ENCODE results near the gene TMEM184B.

TMEM184B gene

GRCh38 chr22:38295863-38296262, 23.1 kb upstream of the TMEM184B start:
- Histone ChIP-seq H3K36me3 (ENCODE audit: control insufficient read depth in 1 of 2, insufficient read depth in 2 of 2, low read length in 2 of 2) (peaks cover 39 to 87% of the 10 kb centered on the region in 2 donors), H3K27me3 (ENCODE audit: control insufficient read depth in 1 of 2, insufficient read depth in 2 of 2, low read length in 2 of 2) (no peaks in the 10 kb centered on the region), H3K9me3 (ENCODE audit: control insufficient read depth in 1 of 2, low read length in 2 of 2) (no peaks in the 10 kb centered on the region), H3K9ac (ENCODE audit: low read depth in 1 of 2, low read length in 2 of 2) (no peak overlapping the region), H3K4me1 (ENCODE audit: control insufficient read depth in 1 of 2, insufficient read depth in 2 of 2, low read length in 2 of 2) (peaks cover 7 to 8% of the 10 kb centered on the region in 2 donors), H3K4me3 (ENCODE audit: low read depth in 1 of 2, low read length in 2 of 2) (no peak overlapping the region), H3K27ac (ENCODE audit: low read depth, low read length) (no peak overlapping the region)

- Histone ChIP-seq H3K36me3 (ENCODE audit: control insufficient read depth in 1 of 2, insufficient read depth in 2 of 2, low read length in 2 of 2) (peaks cover 33 to 83% of the 10 kb centered on the region in 2 donors), H3K4me1 (ENCODE audit: control insufficient read depth in 1 of 2, insufficient read depth in 2 of 2, low read length in 2 of 2) (peaks cover 10 to 13% of the 10 kb centered on the region in 2 donors), H3K27ac (ENCODE audit: low read depth, low read length) (no peak overlapping the region), H3K4me3 (ENCODE audit: low read depth in 1 of 2, low read length in 2 of 2) (no peak overlapping the region), H3K27me3 (ENCODE audit: control insufficient read depth in 1 of 2, insufficient read depth in 2 of 2, low read length in 2 of 2) (no peaks in the 10 kb centered on the region), H3K9me3 (ENCODE audit: control insufficient read depth in 1 of 2, low read length in 2 of 2) (no peaks in the 10 kb centered on the region), H3K9ac (ENCODE audit: low read depth in 1 of 2, low read length in 2 of 2) (no peak overlapping the region)
Observed at GRCh38 chr22:38295339-38295738, 22.5 kb upstream of the TMEM184B start.

GRCh38 chr22:38294193-38294592, 21.4 kb upstream of the TMEM184B start:
- peaks cover 25 to 75% of the 10 kb centered on the region in 2 donors for H3K36me3 ChIP-seq (ENCODE audit: control insufficient read depth in 1 of 2, insufficient read depth in 2 of 2, low read length in 2 of 2)
- H3K27me3 ChIP-seq (ENCODE audit: control insufficient read depth in 1 of 2, insufficient read depth in 2 of 2, low read length in 2 of 2), result no peaks in the 10 kb centered on the region
- no peaks in the 10 kb centered on the region for H3K9me3 ChIP-seq (ENCODE audit: control insufficient read depth in 1 of 2, low read length in 2 of 2)
- peaks cover 15 to 16% of the 10 kb centered on the region in 2 donors for H3K4me1 ChIP-seq (ENCODE audit: control insufficient read depth in 1 of 2, insufficient read depth in 2 of 2, low read length in 2 of 2)
- no peak overlapping the region for H3K4me3 ChIP-seq (ENCODE audit: low read depth in 1 of 2, low read length in 2 of 2)
- H3K9ac ChIP-seq (ENCODE audit: low read depth in 1 of 2, low read length in 2 of 2), result no peak overlapping the region
- no peak overlapping the region for H3K27ac ChIP-seq (ENCODE audit: low read depth, low read length)

- Histone ChIP-seq H3K4me3 (ENCODE audit: low read depth in 1 of 2, low read length in 2 of 2) (no peak overlapping the region), H3K4me1 (ENCODE audit: control insufficient read depth in 1 of 2, insufficient read depth in 2 of 2, low read length in 2 of 2) (peaks cover 15 to 16% of the 10 kb centered on the region in 2 donors), H3K9ac (ENCODE audit: low read depth in 1 of 2, low read length in 2 of 2) (no peak overlapping the region), H3K27me3 (ENCODE audit: control insufficient read depth in 1 of 2, insufficient read depth in 2 of 2, low read length in 2 of 2) (no peaks in the 10 kb centered on the region), H3K27ac (ENCODE audit: low read depth, low read length) (no peak overlapping the region), H3K9me3 (ENCODE audit: control insufficient read depth in 1 of 2, low read length in 2 of 2) (no peaks in the 10 kb centered on the region), H3K36me3 (ENCODE audit: control insufficient read depth in 1 of 2, insufficient read depth in 2 of 2, low read length in 2 of 2) (peaks cover 21 to 62% of the 10 kb centered on the region in 2 donors)
Observed at GRCh38 chr22:38292694-38293093, 19.9 kb upstream of the TMEM184B start.

- Histone ChIP-seq H3K27ac (ENCODE audit: low read depth, low read length) (no peak overlapping the region), H3K9ac (ENCODE audit: low read depth in 1 of 2, low read length in 2 of 2) (no peak overlapping the region), H3K9me3 (ENCODE audit: control insufficient read depth in 1 of 2, low read length in 2 of 2) (no peaks in the 10 kb centered on the region), H3K4me1 (ENCODE audit: control insufficient read depth in 1 of 2, insufficient read depth in 2 of 2, low read length in 2 of 2) (peaks cover 15 to 16% of the 10 kb centered on the region in 2 donors), H3K36me3 (ENCODE audit: control insufficient read depth in 1 of 2, insufficient read depth in 2 of 2, low read length in 2 of 2) (peaks cover 8 to 47% of the 10 kb centered on the region in 2 donors), H3K4me3 (ENCODE audit: low read depth in 1 of 2, low read length in 2 of 2) (no peak overlapping the region), H3K27me3 (ENCODE audit: control insufficient read depth in 1 of 2, insufficient read depth in 2 of 2, low read length in 2 of 2) (no peaks in the 10 kb centered on the region)
Observed at GRCh38 chr22:38291201-38291777, 18.5 kb upstream of the TMEM184B start.

- Histone ChIP-seq H3K4me3 (ENCODE audit: low read depth in 1 of 2, low read length in 2 of 2) (no peak overlapping the region), H3K27me3 (ENCODE audit: control insufficient read depth in 1 of 2, insufficient read depth in 2 of 2, low read length in 2 of 2) (no peaks in the 10 kb centered on the region), H3K4me1 (ENCODE audit: control insufficient read depth in 1 of 2, insufficient read depth in 2 of 2, low read length in 2 of 2) (peaks cover 16% of the 10 kb centered on the region in 2 donors), H3K9me3 (ENCODE audit: control insufficient read depth in 1 of 2, low read length in 2 of 2) (no peaks in the 10 kb centered on the region), H3K9ac (ENCODE audit: low read depth in 1 of 2, low read length in 2 of 2) (no peak overlapping the region), H3K36me3 (ENCODE audit: control insufficient read depth in 1 of 2, insufficient read depth in 2 of 2, low read length in 2 of 2) (peaks cover 6 to 38% of the 10 kb centered on the region in 2 donors), H3K27ac (ENCODE audit: low read depth, low read length) (no peak overlapping the region)
Observed at GRCh38 chr22:38290347-38290746, 17.5 kb upstream of the TMEM184B start.

- H3K27me3 ChIP-seq (ENCODE audit: control insufficient read depth in 1 of 2, insufficient read depth in 2 of 2, low read length in 2 of 2), result no peaks in the 10 kb centered on the region
- H3K4me1 ChIP-seq (ENCODE audit: control insufficient read depth in 1 of 2, insufficient read depth in 2 of 2, low read length in 2 of 2), result peaks cover 16 to 19% of the 10 kb centered on the region in 2 donors
- no peak overlapping the region for H3K27ac ChIP-seq (ENCODE audit: low read depth, low read length)
- no peak overlapping the region for H3K9ac ChIP-seq (ENCODE audit: low read depth in 1 of 2, low read length in 2 of 2)
- peaks cover 6 to 32% of the 10 kb centered on the region in 2 donors for H3K36me3 ChIP-seq (ENCODE audit: control insufficient read depth in 1 of 2, insufficient read depth in 2 of 2, low read length in 2 of 2)
- no peak overlapping the region for H3K4me3 ChIP-seq (ENCODE audit: low read depth in 1 of 2, low read length in 2 of 2)
- no peaks in the 10 kb centered on the region for H3K9me3 ChIP-seq (ENCODE audit: control insufficient read depth in 1 of 2, low read length in 2 of 2)
Observed at GRCh38 chr22:38289583-38290082, 16.8 kb upstream of the TMEM184B start.

- H3K9ac ChIP-seq (ENCODE audit: low read depth in 1 of 2, low read length in 2 of 2), result no peak overlapping the region
- H3K36me3 ChIP-seq (ENCODE audit: control insufficient read depth in 1 of 2, insufficient read depth in 2 of 2, low read length in 2 of 2), result peaks cover 0 to 9% of the 10 kb centered on the region in 2 donors
- no peak overlapping the region for H3K27ac ChIP-seq (ENCODE audit: low read depth, low read length)
- H3K9me3 ChIP-seq (ENCODE audit: control insufficient read depth in 1 of 2, low read length in 2 of 2), result no peaks in the 10 kb centered on the region
- H3K4me1 ChIP-seq (ENCODE audit: control insufficient read depth in 1 of 2, insufficient read depth in 2 of 2, low read length in 2 of 2), result peaks cover 23 to 32% of the 10 kb centered on the region in 2 donors
- no peak overlapping the region for H3K4me3 ChIP-seq (ENCODE audit: low read depth in 1 of 2, low read length in 2 of 2)
- H3K27me3 ChIP-seq (ENCODE audit: control insufficient read depth in 1 of 2, insufficient read depth in 2 of 2, low read length in 2 of 2), result no peaks in the 10 kb centered on the region
Observed at GRCh38 chr22:38286915-38287669, 14.3 kb upstream of the TMEM184B start.

DNA sequence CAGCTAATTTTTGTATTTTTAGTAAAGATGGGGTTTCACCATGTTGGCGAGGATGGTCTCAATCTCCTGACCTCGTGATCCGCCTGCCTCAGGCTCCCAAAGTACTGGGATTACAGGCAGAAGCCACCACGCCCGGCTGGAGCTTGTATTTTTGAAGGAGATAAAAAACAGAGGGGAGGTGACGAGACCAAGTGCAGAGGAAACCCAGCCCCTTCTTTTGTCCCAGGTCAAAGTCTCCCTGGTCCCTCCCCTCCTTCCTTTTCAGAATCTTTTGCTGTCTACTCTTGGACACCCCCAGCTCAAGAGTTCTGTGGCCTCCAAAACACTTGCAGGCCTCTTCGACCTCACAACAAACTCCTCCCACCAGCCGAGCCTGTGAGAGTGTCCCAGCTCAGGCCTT, 12.2 kb upstream of the TMEM184B start:
- Histone ChIP-seq H3K27ac (ENCODE audit: low read depth, low read length) (no peak overlapping the region), H3K9me3 (ENCODE audit: control insufficient read depth in 1 of 2, low read length in 2 of 2) (no peaks in the 10 kb centered on the region), H3K4me1 (ENCODE audit: control insufficient read depth in 1 of 2, insufficient read depth in 2 of 2, low read length in 2 of 2) (peaks cover 7 to 18% of the 10 kb centered on the region in 2 donors), H3K9ac (ENCODE audit: low read depth in 1 of 2, low read length in 2 of 2) (no peak overlapping the region), H3K4me3 (ENCODE audit: low read depth in 1 of 2, low read length in 2 of 2) (no peak overlapping the region), H3K36me3 (ENCODE audit: control insufficient read depth in 1 of 2, insufficient read depth in 2 of 2, low read length in 2 of 2) (peaks cover 0 to 4% of the 10 kb centered on the region in 2 donors), H3K27me3 (ENCODE audit: control insufficient read depth in 1 of 2, insufficient read depth in 2 of 2, low read length in 2 of 2) (no peaks in the 10 kb centered on the region)

DNA sequence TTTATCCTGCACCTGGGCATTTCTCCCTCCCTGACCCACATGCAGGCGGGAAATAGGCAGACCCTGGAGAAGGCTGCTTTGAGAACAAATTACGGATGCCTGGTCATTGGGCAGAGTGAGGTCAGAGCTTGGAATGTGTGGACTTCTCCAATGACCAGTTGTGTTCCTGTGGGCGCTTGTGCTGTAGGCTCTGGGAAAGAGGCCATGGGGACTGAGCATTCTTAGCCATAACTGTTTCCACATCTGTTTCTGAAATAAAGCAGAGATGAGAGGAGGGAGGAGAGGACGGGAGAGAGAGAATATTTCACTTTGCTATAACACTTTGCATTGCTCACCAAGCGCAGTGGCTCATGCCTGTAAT, 11.2 kb upstream of the TMEM184B start:
- Histone ChIP-seq H3K36me3 (ENCODE audit: control insufficient read depth in 1 of 2, insufficient read depth in 2 of 2, low read length in 2 of 2) (no peaks in the 10 kb centered on the region), H3K4me1 (ENCODE audit: control insufficient read depth in 1 of 2, insufficient read depth in 2 of 2, low read length in 2 of 2) (peaks cover 7 to 17% of the 10 kb centered on the region in 2 donors), H3K9ac (ENCODE audit: low read depth in 1 of 2, low read length in 2 of 2) (no peak overlapping the region), H3K4me3 (ENCODE audit: low read depth in 1 of 2, low read length in 2 of 2) (no peak overlapping the region), H3K27ac (ENCODE audit: low read depth, low read length) (no peak overlapping the region), H3K27me3 (ENCODE audit: control insufficient read depth in 1 of 2, insufficient read depth in 2 of 2, low read length in 2 of 2) (no peaks in the 10 kb centered on the region), H3K9me3 (ENCODE audit: control insufficient read depth in 1 of 2, low read length in 2 of 2) (no peaks in the 10 kb centered on the region)

Data from duodenal mucosa (tissue), 2 donors.